GM20000 (cell line): Measurements from ENCODE around the gene GPBP1.

Experiments used
- DNase-seq: peaks from one replicate; pipeline ENCODE4 v3.0.0; 2012; ENCODE audit warnings: low spot score
- CTCF ChIP-seq: IDR thresholded peaks from 2 replicates; pipeline ENCODE4 v1.5.1; 2012; ENCODE audit warnings: mild to moderate bottlenecking, control low read depth; ENCODE audit errors: extremely low read depth, missing control alignments

The GPBP1 gene

GRCh38 chr5:57292336-57292735 is 118.5 kb downstream of the GPBP1 start:
- TF ChIP-seq CTCF = no peak
- no peak for DNase-seq

GRCh38 chr5:57298295-57298984 is 124.6 kb downstream of the GPBP1 start:
- peak; percentile 60 for DNase-seq

DNA sequence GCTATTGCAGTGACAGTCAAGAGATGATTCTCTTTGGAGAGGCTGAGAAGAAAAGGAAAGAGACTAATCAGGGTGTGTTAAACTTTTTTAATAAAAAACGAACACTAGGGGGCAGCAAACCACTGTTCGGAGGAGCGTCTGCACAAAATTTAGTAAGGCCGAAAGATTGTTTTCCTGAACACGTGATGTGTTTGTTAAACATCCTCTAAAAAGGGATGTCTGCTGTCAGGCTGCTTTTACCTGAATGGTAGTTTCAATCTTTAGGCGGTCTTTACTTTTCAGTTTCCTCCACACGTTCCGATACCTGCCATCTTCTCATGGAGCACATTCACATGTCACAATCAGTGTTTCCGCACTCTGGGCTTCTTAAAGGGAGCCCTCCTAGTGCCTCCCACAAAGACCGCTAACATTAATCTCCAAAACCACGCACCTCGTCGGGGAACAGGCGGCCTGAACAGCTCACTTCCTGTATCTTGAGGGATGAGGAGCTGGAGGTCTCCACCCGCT is 125.2 kb downstream of the GPBP1 start:
- peak; percentile 37 for DNase-seq
- TF ChIP-seq CTCF = no peak

More at GRCh38 chr5:57298295-57298984, 124.6 kb downstream of the GPBP1 start:
- TF ChIP-seq CTCF = peak; percentile 49

DNA sequence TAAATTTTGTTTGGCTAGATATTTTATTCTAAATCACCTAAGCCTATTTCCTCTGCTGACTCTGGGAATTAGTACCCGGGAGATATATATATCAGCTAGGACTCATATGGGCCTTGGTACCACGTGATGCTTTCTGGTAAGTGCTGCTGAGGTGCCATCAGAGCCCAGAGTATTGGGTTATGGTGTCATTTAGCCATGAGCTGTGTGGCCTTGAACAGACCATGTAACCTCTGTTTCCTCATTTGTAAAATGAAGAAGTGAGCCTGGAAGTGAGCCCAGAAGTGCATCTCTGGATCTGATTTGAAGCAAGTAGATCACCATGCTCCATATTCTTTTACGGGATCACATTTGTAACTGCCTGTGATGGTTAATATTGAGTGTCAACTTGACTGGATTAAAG is 126.1 kb downstream of the GPBP1 start:
- DNase-seq = no peak
- no peak for TF ChIP-seq CTCF

GRCh38 chr5:57302164-57302563 is 128.3 kb downstream of the GPBP1 start:
- TF ChIP-seq CTCF = no peak
- no peak for DNase-seq

DNA sequence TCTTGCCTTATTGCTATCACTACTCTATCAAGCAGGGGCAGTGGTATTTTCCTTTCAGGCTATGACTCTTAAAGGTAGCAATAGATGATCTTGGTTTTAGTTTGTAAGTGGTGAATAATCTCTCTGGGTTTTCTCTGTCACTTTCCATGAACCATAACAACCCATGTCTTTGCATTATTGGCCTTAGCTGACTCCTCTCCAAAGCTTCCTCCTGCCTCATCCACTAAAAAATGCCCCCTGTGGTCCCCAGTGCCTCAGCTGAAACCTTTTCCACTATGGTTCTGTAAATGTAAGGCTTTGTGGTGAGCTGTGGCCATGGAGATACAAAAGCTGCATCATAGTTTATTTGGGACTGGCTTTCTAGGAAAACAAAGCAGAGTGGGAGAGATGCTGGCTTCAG is 128.8 kb downstream of the GPBP1 start:
- DNase-seq = no peak
- no peak for TF ChIP-seq CTCF

DNA sequence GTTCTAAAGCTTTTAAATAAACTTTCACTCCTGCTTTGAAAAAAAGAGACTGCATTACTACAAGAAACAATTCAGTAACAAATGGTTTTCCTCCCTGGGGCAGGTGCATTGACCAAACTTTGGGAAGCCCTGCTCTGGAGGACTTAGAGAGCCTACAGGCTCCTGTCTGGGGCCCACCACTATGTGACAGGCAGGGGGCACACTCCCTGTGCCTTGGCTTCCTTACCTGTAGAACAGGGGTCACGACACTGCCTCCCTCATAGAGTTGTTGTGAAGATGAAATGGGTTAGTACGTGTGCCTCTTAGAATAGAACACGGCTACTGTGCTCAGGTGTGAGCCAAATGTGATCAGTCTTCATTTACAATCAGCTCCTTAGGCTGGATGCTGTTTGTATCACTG is 130.1 kb downstream of the GPBP1 start:
- no peak for DNase-seq
- TF ChIP-seq CTCF = no peak
